ENCODE measurements around the gene PRRT1B.
A peak's percentile ranks its signal among the peaks of the same experiment; 100 is the strongest.
"Not testable (repeated sequence)": the region's sequence is repeated elsewhere in the genome, so short reads cannot be mapped to it uniquely, and the experiment has no call there.

The PRRT1B gene

GRCh38 chr9:131522257-131523085, 22.9 kb upstream of the PRRT1B start:
- DNase-seq = no peak

DNA sequence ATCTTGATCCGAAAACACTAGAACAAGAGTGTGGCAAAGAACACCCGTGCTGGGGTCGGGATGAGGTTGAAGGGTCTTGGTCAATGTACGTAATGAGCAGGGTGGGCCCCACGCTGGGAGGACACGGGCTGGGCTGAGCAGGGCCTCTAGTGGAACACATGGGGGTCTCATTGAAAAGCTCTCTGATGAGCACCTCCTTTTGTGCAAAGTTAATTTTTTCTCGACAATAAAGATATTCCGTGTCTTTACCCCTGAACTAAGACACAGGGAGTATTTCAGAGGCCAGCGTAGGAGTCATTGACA, 22.3 kb upstream of the PRRT1B start:
- no peak for DNase-seq

GRCh38 chr9:131523451-131524435, 21.6 kb upstream of the PRRT1B start:
- no peak for DNase-seq

GRCh38 chr9:131524665-131525315, 20.5 kb upstream of the PRRT1B start:
- DNase-seq = no peak

GRCh38 chr9:131525643-131526565, 19.4 kb upstream of the PRRT1B start:
- no peak for DNase-seq

DNA sequence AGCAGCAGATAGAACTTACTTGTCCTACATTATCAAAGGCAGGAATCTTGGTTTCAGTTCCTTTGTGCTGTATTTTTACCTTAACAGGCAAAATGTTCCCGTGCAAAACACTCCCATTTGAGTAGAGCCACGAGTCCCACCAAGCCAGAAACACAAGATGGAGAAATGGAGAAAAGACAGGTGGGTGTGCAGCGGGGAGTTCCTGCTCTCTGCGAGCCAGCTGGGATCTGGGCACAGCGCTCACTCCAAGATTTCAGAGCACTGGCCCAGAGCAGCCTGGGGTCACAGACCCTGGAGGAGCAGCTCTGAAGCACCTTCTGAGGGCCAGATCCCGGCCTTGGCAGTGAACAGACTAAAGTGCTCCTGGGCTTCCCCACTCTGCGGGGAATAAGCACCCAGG, 17.1 kb upstream of the PRRT1B start:
- no peak for DNase-seq

DNA sequence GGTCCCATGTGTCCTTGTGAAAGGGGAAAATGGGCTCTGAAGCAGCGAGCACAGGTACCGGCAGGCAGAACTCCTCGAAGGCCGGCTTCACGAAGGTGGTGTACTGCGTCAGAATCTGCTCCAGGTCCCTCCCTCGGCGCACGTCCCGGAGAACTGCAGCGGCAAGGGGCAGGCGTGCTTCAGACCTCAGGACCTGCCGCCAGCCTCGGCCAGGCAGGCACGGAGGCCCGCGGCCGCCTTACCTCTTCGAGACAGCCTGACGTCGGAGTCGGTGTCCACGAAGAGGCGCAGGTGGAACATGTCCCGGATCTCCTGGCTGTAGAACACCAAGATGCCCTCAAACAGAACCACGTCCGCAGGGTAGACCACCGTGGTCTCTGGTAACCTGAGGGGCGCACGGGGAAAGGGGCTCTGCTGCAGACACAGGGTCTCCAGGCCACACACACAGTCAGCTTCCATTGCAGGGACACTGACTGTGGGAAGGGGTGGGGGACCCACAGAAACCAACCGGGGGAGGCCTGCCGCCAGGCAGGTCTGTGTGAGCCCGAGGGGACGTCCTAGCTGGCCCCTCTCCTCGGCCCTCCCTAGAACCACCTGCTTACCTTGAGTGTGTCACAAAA, 16.3 kb upstream of the PRRT1B start:
- no peak for DNase-seq

DNA sequence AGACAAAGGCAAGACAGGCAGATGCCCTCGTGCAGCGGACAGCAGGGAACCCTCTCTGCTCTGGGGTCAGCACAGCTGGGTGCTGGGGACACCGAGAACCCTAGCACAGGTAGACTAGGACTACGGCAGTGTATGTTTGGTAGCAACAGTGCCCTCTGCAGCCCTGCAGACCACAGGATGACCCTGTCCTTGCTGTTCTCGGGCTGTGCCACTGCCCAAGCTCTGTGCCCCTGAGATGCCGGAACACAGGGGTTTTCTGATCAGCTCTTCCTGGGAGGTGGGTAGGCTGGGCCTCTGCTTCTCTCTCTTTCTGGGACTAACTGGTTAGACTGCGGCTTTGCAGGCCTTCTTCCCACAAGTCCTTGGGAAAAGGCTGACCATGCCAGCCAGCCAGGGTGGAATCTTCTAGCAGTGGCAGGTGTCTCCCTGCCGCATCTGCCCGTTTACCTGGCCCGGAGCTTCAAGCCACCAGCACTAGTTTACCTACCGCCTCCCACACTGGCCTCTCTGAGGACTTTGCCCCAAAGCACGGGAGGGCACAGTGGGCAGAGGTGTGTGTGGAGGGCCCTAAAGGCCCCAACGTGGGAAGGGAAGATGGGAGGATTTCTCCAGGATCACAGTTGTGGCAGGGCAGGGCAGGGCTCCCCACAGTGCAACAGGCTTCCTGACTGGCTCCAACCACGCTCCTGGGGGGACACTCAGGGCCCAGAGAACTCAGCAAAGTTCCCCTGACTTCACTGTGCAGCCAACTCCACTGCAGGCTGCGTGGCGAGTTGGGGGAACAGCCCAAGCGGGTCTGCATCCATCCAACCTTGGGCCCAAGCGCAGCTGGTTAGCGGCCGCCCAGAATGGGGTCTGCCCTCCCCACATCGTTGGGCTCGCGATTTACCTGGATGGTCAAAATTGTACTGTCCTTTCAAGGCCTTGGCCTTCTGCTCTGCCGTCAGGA, 15.5 kb upstream of the PRRT1B start:
- DNase-seq = no peak

GRCh38 chr9:131530546-131530919, 14.8 kb upstream of the PRRT1B start:
- peak; percentile 42 to 55 (median 50) for DNase-seq

DNA sequence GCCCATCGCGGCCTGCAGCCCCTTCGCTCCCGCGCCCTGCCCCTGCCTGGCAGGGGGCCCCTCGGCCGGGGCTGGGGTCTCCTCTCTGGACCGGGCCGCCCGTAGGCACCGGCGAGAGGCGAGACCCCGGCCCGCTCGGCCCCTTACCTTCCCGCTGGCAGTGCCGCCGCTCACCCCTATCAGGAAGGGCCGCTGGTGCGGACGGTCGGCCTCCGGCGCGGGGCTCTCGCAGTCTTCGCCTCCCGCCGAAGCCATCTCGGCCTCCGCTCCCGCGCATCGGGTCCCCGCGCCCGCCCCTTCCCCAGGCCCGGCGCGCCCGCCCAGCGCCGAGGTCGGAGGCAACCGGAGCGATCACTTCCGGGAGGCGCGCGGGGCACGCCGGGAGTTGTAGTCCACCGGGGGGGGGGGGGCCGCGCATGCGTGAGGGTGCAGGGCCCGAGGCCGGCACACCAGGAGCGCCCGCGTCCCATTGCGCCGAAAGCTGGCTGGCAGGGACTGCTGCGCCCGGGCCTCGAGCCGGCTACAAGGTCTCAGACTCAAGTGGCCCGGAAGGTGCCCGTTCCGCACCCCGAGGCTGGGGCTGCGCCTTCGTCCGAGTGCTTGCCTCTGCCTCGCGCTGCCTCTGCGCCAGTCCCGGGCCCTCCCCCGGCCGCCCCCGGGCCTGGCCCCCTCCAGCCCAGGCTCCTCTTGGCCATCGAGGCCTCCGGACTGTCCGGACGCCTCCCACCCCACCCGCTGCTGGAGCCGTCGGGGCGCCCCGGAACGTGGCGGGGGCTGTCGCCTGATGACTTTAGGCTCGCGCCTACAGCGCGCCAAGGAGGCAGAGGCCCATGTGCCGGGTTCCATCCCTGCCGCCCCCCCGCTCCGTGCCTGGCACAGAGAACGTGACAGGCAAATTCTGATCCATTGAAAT, 14.1 kb upstream of the PRRT1B start, which contains the start of gene UCK1:
UCK1 (minus strand) TSS at position 344 of the 913 bp plus-strand sequence; CDS start at position 255, 89 bp downstream.
- DNase-seq = peak; percentile 89 to 94 (median 92)

DNA sequence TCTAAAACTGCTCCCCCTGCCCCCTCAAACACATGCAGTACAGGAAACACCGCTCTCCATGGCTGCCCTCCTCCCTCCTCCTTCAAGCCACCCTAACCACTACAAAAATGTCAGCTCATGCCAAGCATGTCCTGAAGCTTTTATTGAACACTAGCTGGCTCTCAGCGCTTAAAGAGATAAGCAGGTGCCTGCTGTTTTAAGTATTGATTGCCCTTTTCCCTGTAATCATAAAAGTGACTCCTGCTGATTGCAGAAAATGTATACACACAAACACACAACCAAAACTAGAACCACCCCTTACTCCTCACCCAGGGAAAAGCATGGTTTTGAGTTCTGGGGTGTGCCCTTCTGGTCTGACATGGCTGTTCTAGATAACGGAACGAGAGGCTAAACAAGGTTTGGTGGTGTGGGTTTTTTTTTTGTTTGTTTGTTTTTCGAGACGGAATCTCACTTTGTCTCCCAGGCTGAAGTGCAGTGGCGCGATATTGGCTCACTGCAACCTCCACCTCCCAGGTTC, 10.5 kb upstream of the PRRT1B start:
- DNase-seq = no peak

DNA sequence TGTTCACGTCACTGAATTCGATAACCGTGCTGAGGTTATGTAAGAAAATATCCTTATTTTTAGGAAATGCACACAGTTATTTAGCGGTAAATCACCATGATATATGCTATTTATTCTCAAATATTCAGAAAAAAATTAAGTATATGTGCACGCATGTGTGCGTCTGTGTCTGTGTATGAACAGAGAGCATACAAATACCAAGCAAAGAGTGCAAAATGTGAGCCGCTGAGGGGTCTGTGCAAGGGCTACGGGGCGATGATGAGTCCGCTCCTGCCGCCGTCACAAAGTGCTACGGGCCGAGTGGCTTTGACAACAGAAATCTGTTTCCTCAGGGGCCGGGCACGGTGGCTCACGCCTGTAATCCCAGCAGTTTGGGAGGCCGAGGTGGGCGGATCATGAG, 7.4 kb upstream of the PRRT1B start:
- DNase-seq = no peak

DNA sequence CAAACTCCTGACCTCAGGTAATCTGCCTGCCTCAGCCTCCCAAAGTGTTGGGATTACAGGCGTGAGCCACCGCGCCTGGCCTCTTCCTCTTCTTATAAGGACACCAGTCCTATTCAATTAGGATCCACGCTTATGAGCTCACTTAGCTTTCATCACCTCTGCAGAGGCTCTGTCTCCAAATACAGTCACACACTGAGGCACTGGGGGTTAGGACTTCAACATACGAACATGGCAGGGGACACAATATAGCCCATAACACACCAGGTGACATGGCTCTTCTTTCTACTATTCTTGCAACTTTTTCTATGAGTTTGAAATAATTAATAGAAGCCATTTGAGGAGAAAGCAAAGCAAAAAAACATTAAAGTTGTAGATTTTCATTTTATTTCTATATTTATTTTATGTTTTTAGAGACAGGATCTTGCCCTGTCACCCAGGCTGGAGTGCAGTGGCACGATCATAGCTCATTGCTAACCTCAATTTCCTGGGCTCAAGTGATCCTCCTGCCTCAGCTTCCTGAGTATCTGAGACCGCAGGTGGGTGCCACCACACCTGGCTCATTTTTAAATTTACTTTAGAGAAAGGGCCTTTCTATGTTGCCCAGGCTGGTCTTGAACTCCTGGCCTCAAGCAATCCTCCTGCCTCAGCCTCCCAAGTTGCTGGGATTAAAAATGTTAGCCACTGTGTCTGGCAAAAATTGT, 6.0 kb upstream of the PRRT1B start:
- no peak for DNase-seq

DNA sequence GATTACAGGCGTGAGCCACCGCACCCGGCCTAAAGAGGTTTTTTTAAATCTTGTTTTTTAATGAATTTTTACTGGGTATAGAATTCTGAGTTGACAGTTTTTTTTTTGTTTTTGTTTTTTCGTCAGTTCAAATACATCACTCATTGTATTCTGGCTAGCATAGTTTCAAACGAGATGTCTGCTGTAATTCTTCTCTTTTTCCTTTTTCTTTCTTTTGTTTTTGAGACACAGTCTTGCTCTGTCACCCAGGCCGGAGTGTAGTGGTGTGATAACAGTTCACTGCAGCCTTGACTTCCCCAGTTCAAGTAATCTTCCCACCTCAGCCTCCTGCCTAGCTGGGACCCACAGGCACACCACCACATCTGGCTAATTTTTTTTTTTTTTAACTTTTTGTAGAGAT, 2.2 kb upstream of the PRRT1B start:
- no peak for DNase-seq

- DNase-seq = no peak
Observed at GRCh38 chr9:131545786-131546335, 538 bp downstream of the PRRT1B start.

DNA sequence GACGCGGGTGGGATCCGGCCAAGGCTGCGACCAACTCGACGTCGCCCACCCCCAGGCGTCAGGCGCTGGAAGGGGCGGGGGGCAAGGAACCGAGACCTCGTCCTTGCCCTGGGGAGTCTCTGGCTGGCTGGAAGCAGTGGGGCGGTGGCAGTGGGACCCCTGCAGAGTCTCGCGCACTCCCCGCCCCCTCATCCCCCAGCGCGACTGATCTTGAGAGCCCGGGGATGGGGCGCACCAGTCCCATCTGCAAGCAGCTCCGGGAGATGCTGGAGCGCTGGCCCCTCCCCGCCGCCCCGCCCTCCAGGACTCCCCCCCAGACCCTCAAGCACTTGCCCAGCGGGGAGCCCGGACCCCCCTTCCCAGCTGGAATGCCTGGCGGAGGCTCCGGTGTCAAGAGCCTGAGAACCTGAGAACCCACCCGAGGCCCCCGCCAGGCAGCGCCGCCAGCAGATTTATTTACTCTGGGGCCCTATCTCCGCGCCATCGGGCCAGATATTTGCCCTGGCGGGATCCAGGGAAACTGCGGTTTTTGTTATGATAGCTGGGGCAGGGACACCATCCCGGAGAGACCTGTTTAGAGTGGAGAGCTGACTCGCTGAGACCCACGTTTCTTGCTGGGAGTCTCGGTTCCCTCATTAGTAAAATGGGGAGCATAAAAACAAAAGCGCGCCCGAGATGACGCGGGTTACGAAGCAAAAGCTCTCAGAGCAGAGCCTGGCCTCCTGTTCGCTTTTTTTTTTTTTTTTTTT, 1.2 kb downstream of the PRRT1B start:
- DNase-seq = no peak

- DNase-seq = not testable (repeated sequence)
Observed at GRCh38 chr9:131549186-131549585, 3.9 kb downstream of the PRRT1B start.

Measured in suppressor macrophage (primary cell).